Measurements from ENCODE around the gene THADA.
A peak's percentile ranks its signal among the peaks of the same experiment; 100 is the strongest.

THADA gene

DNA sequence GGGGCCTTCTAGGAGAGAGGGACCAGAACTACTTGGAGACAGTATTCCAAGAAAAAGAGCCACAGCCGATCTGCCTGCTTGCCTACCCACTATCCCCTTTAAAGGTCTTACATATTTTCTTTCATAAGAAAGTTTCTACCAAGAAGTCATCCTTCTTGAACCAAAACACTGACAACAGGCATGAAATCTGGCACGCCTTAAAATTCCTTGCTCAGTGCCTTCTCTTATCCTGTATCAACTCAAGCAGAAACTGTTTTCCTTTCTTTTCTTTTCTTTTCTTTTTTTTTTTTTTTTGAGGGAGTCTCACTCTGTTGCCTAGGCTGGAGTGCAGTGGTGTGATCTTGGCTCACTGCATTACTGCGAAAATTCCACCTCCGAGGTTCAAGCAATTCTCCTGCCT is 321.1 kb downstream of the THADA start:
- peaks cover 42% of the 10 kb centered on the region for H3K4me1 ChIP-seq (ENCODE audit: control insufficient read depth, insufficient read depth, low read length, unreplicated experiment)
- no peak overlapping the region for H3K4me3 ChIP-seq (ENCODE audit: low read depth, low read length)
- no peaks in the 10 kb centered on the region for H3K27me3 ChIP-seq (ENCODE audit: insufficient read depth, low read length)
- no peaks in the 10 kb centered on the region for H3K79me2 ChIP-seq (ENCODE audit: control insufficient read depth, insufficient read depth, low read length, unreplicated experiment)
- no peak overlapping the region for H2AFZ ChIP-seq (ENCODE audit: low read length, unreplicated experiment)
- no peak overlapping the region for H3K27ac ChIP-seq (ENCODE audit: low read depth, low read length)
- H3K36me3 ChIP-seq (ENCODE audit: insufficient read depth, low read length) = no peaks in the 10 kb centered on the region

- Histone ChIP-seq H3K79me2 (ENCODE audit: control insufficient read depth, insufficient read depth, low read length, unreplicated experiment) (no peaks in the 10 kb centered on the region), H3K27ac (ENCODE audit: low read depth, low read length) (peak overlapping the region; percentile 53; the same call in 1 of the 2 replicates), H2AFZ (ENCODE audit: low read length, unreplicated experiment) (no peak overlapping the region), H3K36me3 (ENCODE audit: insufficient read depth, low read length) (no peaks in the 10 kb centered on the region), H3K4me1 (ENCODE audit: control insufficient read depth, insufficient read depth, low read length, unreplicated experiment) (peaks cover 47% of the 10 kb centered on the region), H3K4me3 (ENCODE audit: low read depth, low read length) (no peak overlapping the region), H3K27me3 (ENCODE audit: insufficient read depth, low read length) (no peaks in the 10 kb centered on the region)
Observed at GRCh38 chr2:43274055-43274454, 321.8 kb downstream of the THADA start.

- Histone ChIP-seq H2AFZ (ENCODE audit: low read length, unreplicated experiment) (no peak overlapping the region), H3K79me2 (ENCODE audit: control insufficient read depth, insufficient read depth, low read length, unreplicated experiment) (no peaks in the 10 kb centered on the region), H3K27me3 (ENCODE audit: insufficient read depth, low read length) (no peaks in the 10 kb centered on the region), H3K4me1 (ENCODE audit: control insufficient read depth, insufficient read depth, low read length, unreplicated experiment) (peaks cover 51% of the 10 kb centered on the region), H3K4me3 (ENCODE audit: low read depth, low read length) (no peak overlapping the region), H3K36me3 (ENCODE audit: insufficient read depth, low read length) (no peaks in the 10 kb centered on the region), H3K27ac (ENCODE audit: low read depth, low read length) (peak overlapping the region; percentile 53)
Observed at GRCh38 chr2:43273529-43273928, 322.3 kb downstream of the THADA start.

- Histone ChIP-seq H3K27ac (ENCODE audit: low read depth, low read length) (no peak overlapping the region), H3K4me3 (ENCODE audit: low read depth, low read length) (no peak overlapping the region), H3K36me3 (ENCODE audit: insufficient read depth, low read length) (no peaks in the 10 kb centered on the region), H3K79me2 (ENCODE audit: control insufficient read depth, insufficient read depth, low read length, unreplicated experiment) (no peaks in the 10 kb centered on the region), H3K4me1 (ENCODE audit: control insufficient read depth, insufficient read depth, low read length, unreplicated experiment) (peaks cover 43% of the 10 kb centered on the region), H3K27me3 (ENCODE audit: insufficient read depth, low read length) (no peaks in the 10 kb centered on the region), H2AFZ (ENCODE audit: low read length, unreplicated experiment) (no peak overlapping the region)
Observed at GRCh38 chr2:43270930-43271615, 324.8 kb downstream of the THADA start.

DNA sequence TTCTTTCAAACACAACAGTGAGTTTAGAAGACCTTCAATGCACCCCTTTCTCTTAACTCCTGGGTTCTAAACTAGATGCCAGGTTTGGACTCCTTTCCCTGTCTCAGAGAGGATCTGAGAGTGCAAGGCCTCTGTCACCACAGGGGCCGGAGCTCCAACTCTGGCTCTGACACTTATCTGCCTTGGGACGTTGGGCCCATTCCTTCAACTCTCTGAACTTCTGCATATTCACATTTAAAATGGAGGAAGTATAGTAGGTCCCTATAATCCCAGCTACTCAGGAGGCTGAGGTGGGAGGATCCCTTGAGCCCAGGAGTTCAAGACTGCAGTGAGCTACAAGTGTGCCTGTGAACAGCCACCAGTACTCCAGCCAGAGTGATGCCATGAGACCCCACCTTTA is 325.4 kb downstream of the THADA start:
- Histone ChIP-seq H3K36me3 (ENCODE audit: insufficient read depth, low read length) (no peaks in the 10 kb centered on the region), H3K4me1 (ENCODE audit: control insufficient read depth, insufficient read depth, low read length, unreplicated experiment) (peaks cover 43% of the 10 kb centered on the region), H3K79me2 (ENCODE audit: control insufficient read depth, insufficient read depth, low read length, unreplicated experiment) (no peaks in the 10 kb centered on the region), H2AFZ (ENCODE audit: low read length, unreplicated experiment) (no peak overlapping the region), H3K27me3 (ENCODE audit: insufficient read depth, low read length) (no peaks in the 10 kb centered on the region), H3K4me3 (ENCODE audit: low read depth, low read length) (no peak overlapping the region; the same call in 1 of the 2 replicates), H3K27ac (ENCODE audit: low read depth, low read length) (peak overlapping the region; percentile 96)

DNA sequence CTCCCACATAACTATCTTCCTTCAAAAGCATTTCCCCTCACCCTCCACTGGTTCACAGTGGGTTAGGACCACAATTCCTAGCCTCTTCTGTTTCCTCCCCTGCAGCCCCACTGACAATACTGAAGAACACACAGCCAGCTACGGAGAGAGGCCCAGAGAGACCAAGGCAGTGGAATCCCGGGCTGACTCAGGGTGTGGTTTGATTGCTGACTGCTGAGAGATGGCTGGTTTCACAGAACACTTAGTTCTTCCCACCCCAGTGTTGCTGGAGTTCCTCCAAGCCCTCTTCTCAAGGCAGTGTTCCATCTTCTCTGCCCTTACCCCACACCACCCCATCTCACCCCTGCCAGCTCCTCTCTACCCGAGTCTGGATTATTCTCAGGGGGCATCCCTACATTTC is 326.1 kb downstream of the THADA start:
- peak overlapping the region; percentile 25; the same call in 1 of the 2 replicates for H3K4me3 ChIP-seq (ENCODE audit: low read depth, low read length)
- no peak overlapping the region for H2AFZ ChIP-seq (ENCODE audit: low read length, unreplicated experiment)
- H3K4me1 ChIP-seq (ENCODE audit: control insufficient read depth, insufficient read depth, low read length, unreplicated experiment) = peaks cover 43% of the 10 kb centered on the region
- peak overlapping the region; percentile 96 for H3K27ac ChIP-seq (ENCODE audit: low read depth, low read length)
- H3K36me3 ChIP-seq (ENCODE audit: insufficient read depth, low read length) = no peaks in the 10 kb centered on the region
- H3K27me3 ChIP-seq (ENCODE audit: insufficient read depth, low read length) = no peaks in the 10 kb centered on the region
- H3K79me2 ChIP-seq (ENCODE audit: control insufficient read depth, insufficient read depth, low read length, unreplicated experiment) = no peaks in the 10 kb centered on the region

- H3K27ac ChIP-seq (ENCODE audit: low read depth, low read length) = peak overlapping the region; percentile 96
- H3K27me3 ChIP-seq (ENCODE audit: insufficient read depth, low read length) = no peaks in the 10 kb centered on the region
- peaks cover 38% of the 10 kb centered on the region for H3K4me1 ChIP-seq (ENCODE audit: control insufficient read depth, insufficient read depth, low read length, unreplicated experiment)
- no peaks in the 10 kb centered on the region for H3K79me2 ChIP-seq (ENCODE audit: control insufficient read depth, insufficient read depth, low read length, unreplicated experiment)
- H3K4me3 ChIP-seq (ENCODE audit: low read depth, low read length) = peak overlapping the region; percentile 57
- H2AFZ ChIP-seq (ENCODE audit: low read length, unreplicated experiment) = peak overlapping the region; percentile 15
- no peaks in the 10 kb centered on the region for H3K36me3 ChIP-seq (ENCODE audit: insufficient read depth, low read length)
Observed at GRCh38 chr2:43269074-43269572, 326.7 kb downstream of the THADA start.

DNA sequence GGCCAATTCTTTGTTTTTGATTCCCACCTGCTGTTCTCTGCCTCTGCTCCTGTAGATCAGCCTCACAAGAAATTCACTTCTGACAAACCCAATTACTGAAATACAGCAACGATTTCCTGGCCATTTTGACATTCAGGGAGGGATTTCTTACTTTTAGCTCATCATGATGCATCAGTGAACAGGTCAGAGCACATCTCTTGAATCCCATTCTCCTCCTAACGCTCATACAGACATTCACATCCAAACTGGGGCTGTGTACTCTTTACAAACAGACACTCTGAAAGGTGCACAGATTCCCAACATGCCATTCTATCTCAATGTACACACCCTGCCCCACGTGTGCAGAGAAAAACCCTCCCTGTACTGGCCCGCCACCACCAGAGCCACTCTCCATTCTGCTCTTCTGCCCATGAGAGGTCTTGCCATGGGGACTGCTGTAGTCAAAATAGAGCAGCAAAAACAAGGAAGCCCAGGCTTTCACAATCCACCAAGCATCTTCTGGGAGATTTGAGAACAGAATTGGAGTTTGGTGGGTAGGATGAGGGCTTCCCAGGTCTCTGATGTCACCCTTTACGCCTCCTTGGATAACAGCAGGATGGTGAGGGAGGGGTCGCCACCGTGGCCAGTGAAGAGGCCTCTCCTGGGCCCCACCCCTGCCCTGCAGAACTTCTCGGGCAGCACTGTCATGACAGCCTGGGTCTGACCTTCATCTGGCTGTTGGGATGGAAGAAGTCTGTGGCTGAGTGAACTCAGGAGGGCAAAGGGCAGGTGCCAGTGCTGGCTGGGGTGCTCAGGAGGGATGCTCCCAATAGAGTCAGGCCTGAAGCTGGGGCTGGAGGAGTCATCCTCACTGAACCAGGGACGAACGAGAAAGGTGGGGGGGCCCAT is 327.5 kb downstream of the THADA start:
- H3K4me3 ChIP-seq (ENCODE audit: low read depth, low read length) = peak overlapping the region; percentile 57
- no peaks in the 10 kb centered on the region for H3K36me3 ChIP-seq (ENCODE audit: insufficient read depth, low read length)
- H3K27me3 ChIP-seq (ENCODE audit: insufficient read depth, low read length) = no peaks in the 10 kb centered on the region
- peak overlapping the region; percentile 96 for H3K27ac ChIP-seq (ENCODE audit: low read depth, low read length)
- H2AFZ ChIP-seq (ENCODE audit: low read length, unreplicated experiment) = peak overlapping the region; percentile 15
- no peaks in the 10 kb centered on the region for H3K79me2 ChIP-seq (ENCODE audit: control insufficient read depth, insufficient read depth, low read length, unreplicated experiment)
- H3K4me1 ChIP-seq (ENCODE audit: control insufficient read depth, insufficient read depth, low read length, unreplicated experiment) = peaks cover 29% of the 10 kb centered on the region

DNA sequence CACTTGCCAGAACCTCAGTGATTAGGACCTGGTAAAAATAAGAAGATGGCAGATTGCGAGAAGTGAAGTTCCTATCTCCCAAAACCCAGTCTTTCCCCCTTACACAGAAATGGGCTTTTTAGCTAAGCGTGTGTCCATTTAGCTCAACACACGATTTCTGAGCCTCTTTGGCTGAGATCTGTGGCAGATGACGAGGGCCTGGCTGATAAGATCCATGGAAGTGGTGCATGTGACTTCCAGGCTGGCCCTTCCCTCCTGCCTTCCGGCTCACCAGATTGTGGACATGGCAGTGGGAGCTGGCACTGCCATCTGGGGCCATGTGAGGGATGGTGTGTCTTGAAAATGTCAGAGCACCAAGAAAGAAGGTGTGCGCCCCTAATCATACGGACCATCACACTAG is 328.5 kb downstream of the THADA start:
- no peaks in the 10 kb centered on the region for H3K27me3 ChIP-seq (ENCODE audit: insufficient read depth, low read length)
- H3K4me1 ChIP-seq (ENCODE audit: control insufficient read depth, insufficient read depth, low read length, unreplicated experiment) = peaks cover 25% of the 10 kb centered on the region
- peaks cover 3% of the 10 kb centered on the region; the same call in 1 of the 2 replicates for H3K36me3 ChIP-seq (ENCODE audit: insufficient read depth, low read length)
- H3K27ac ChIP-seq (ENCODE audit: low read depth, low read length) = no peak overlapping the region
- no peaks in the 10 kb centered on the region for H3K79me2 ChIP-seq (ENCODE audit: control insufficient read depth, insufficient read depth, low read length, unreplicated experiment)
- no peak overlapping the region for H2AFZ ChIP-seq (ENCODE audit: low read length, unreplicated experiment)
- no peak overlapping the region for H3K4me3 ChIP-seq (ENCODE audit: low read depth, low read length)

DNA sequence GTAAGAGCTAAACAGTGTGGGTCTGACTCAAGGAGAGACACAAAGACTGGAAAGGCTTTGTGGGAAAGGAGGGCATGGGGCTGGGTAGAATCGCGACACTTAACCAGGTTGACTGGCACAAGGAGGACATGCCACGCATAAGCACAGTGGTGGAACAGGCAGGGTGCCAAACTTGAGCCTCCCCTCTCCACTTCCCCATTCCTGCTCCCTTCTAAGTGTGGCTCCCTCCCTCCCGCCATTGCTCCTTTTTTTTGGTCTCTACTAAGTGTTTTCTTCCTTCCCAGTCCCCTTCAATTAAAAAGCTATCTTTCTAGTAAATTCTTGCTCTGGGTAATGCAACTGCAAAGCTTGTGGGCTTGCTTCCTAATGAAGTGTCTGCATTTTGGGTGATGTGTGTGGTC is 329.1 kb downstream of the THADA start:
- Histone ChIP-seq H3K27me3 (ENCODE audit: insufficient read depth, low read length) (no peaks in the 10 kb centered on the region), H3K79me2 (ENCODE audit: control insufficient read depth, insufficient read depth, low read length, unreplicated experiment) (no peaks in the 10 kb centered on the region), H3K27ac (ENCODE audit: low read depth, low read length) (no peak overlapping the region), H3K36me3 (ENCODE audit: insufficient read depth, low read length) (peaks cover 3% of the 10 kb centered on the region; the same call in 1 of the 2 replicates), H3K4me1 (ENCODE audit: control insufficient read depth, insufficient read depth, low read length, unreplicated experiment) (peaks cover 25% of the 10 kb centered on the region), H3K4me3 (ENCODE audit: low read depth, low read length) (no peak overlapping the region), H2AFZ (ENCODE audit: low read length, unreplicated experiment) (no peak overlapping the region)
